ENCODE data around the gene CCDC33. TPM values are rescaled to one million over a fixed set of nuclear protein-coding genes. Genes with fewer than 3 reads are reported as not detected.

Gene CCDC33
- total RNA-seq, 1 experiment from 2014 or later: 0.77 TPM

DNA sequence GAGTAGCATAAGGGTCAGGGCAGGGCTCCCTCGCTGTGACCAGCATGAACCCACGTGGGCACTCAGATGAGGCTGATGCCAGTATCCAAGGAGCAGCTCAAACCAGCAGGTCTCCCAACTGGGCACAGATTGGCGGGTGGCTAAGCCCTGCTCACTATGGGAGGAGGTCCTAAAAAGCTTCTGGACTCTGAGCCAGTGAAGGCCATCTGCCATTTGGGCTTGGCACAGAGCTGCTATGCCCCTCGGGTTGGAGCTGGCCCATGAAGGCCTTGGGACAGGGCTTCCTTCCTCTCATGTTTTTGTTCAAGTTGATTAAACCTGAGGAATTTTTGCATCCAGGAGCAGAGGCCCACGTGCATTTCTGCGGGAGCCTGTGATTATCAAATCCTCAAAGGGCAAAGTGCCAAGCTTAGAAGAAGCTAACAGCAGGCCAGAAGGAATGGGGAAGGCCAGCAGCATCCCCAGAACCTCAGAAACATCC is 29.3 kb upstream of the CCDC33 start:
- peaks cover 5% of the 10 kb centered on the region for H3K4me1 ChIP-seq (ENCODE audit: insufficient read depth, low read length)
- H3K4me2 ChIP-seq (ENCODE audit: low read length): no peak overlapping the region
- H3K27me3 ChIP-seq (ENCODE audit: low read length): no peaks in the 10 kb centered on the region
- H3K27ac ChIP-seq (ENCODE audit: low read length): no peak overlapping the region
- DNase-seq (no peak), ATAC-seq (no peak)
- no peak overlapping the region for H2AFZ ChIP-seq (ENCODE audit: low read length)
- no peaks in the 10 kb centered on the region for H3K36me3 ChIP-seq (ENCODE audit: low read depth, low read length)
- no peak overlapping the region for H3K9ac ChIP-seq (ENCODE audit: low read length)
- no peak overlapping the region for H3K4me3 ChIP-seq (ENCODE audit: low read length)
- no peaks in the 10 kb centered on the region for H3K9me3 ChIP-seq (ENCODE audit: low read length)
- no peaks in the 10 kb centered on the region for H4K20me1 ChIP-seq (ENCODE audit: low read length)
- no peaks in the 10 kb centered on the region for H3K79me2 ChIP-seq (ENCODE audit: low read length)
- POLR2A ChIA-PET (ENCODE audit: unreplicated experiment): no interaction called here
- CTCF ChIA-PET: no interaction called here
- intact Hi-C loops (cut with micrococcal nuclease): no loop called here
- H3F3A ChIP-seq (ENCODE audit: low read length, unreplicated experiment): no peaks in the 10 kb centered on the region
- no peak for TF ChIP-seq EZH2 (IDR thresholded peaks at IDR 0.05; ENCODE audit: low read length, unreplicated experiment)
- no TSS peak for BruUV-seq (replicated peaks)
- H3K9me2 ChIP-seq (replicated peaks; ENCODE audit: low read length): no peaks in the 10 kb centered on the region

DNA sequence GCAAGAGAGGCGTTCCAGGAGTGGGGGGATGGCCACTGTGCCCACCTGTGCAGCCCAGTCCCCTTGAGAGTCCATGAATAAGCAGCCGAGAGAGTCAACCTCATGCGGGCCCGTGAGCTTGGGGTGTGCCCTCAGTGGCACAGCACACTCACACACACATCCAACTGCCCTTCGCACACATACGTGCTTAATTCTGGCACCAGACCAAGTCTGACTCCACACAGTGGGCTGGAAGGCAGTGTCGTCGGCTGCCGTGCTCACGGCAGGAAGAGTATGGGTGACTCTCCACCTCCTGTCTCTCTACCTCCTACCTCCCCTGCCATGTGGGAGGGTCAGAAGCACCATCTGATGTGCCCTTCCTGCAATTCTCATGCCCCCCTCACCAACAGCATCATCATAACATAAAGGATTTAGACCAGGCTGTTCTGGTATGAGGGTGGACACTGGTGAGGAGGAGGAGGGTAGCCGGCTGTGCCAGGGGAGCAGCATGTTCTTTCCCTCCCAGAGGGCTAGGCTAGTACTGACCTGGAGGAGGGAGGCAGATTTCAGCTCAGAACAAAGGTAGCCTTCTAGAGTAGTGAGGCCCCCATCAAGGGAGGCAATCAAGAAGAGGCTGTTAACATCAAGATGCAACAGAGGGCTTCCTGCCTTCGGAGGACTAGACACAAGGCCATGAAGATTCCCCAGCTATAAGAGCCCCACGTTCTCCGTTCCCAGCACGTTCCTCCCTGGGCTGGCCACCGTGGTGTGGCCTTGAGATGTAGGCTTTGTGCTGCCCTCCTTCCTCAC is 28.3 kb upstream of the CCDC33 start:
- intact Hi-C loops (cut with micrococcal nuclease): no loop called here
- H3K27ac ChIP-seq (ENCODE audit: low read length): no peak overlapping the region
- no peaks in the 10 kb centered on the region for H3K27me3 ChIP-seq (ENCODE audit: low read length)
- ATAC-seq (no peak), DNase-seq (no peak)
- H2AFZ ChIP-seq (ENCODE audit: low read length): no peak overlapping the region
- POLR2A ChIA-PET (ENCODE audit: unreplicated experiment): no interaction called here
- no TSS peak for BruUV-seq (replicated peaks)
- H3K9ac ChIP-seq (ENCODE audit: low read length): no peak overlapping the region
- H3K36me3 ChIP-seq (ENCODE audit: low read depth, low read length): no peaks in the 10 kb centered on the region
- H3K4me1 ChIP-seq (ENCODE audit: insufficient read depth, low read length): no peaks in the 10 kb centered on the region; the same call in 1 of the 2 replicates
- CTCF ChIA-PET: no interaction called here
- no peaks in the 10 kb centered on the region for H4K20me1 ChIP-seq (ENCODE audit: low read length)
- H3K4me3 ChIP-seq (ENCODE audit: low read length): no peak overlapping the region
- H3K79me2 ChIP-seq (ENCODE audit: low read length): no peaks in the 10 kb centered on the region
- TF ChIP-seq EZH2 (IDR thresholded peaks at IDR 0.05; ENCODE audit: low read length, unreplicated experiment) (no peak), EZH2phosphoT487 (IDR thresholded peaks at IDR 0.05; ENCODE audit: borderline replicate concordance, low read length) (no peak)
- TF ChIP-seq, protein P1, sequence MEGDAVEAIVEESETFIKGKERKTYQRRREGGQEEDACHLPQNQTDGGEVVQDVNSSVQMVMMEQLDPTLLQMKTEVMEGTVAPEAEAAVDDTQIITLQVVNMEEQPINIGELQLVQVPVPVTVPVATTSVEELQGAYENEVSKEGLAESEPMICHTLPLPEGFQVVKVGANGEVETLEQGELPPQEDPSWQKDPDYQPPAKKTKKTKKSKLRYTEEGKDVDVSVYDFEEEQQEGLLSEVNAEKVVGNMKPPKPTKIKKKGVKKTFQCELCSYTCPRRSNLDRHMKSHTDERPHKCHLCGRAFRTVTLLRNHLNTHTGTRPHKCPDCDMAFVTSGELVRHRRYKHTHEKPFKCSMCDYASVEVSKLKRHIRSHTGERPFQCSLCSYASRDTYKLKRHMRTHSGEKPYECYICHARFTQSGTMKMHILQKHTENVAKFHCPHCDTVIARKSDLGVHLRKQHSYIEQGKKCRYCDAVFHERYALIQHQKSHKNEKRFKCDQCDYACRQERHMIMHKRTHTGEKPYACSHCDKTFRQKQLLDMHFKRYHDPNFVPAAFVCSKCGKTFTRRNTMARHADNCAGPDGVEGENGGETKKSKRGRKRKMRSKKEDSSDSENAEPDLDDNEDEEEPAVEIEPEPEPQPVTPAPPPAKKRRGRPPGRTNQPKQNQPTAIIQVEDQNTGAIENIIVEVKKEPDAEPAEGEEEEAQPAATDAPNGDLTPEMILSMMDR (conservative IDR thresholded peaks at IDR 0.05; ENCODE audit: low read depth, low read length): no peak
- H3K9me2 ChIP-seq (replicated peaks; ENCODE audit: low read length): no peaks in the 10 kb centered on the region
- H3F3A ChIP-seq (ENCODE audit: low read length, unreplicated experiment): no peaks in the 10 kb centered on the region
- H3K9me3 ChIP-seq (ENCODE audit: low read length): no peaks in the 10 kb centered on the region
- H3K4me2 ChIP-seq (ENCODE audit: low read length): no peak overlapping the region

GRCh38 chr15:74208496-74208895 is 27.6 kb upstream of the CCDC33 start:
- Histone ChIP-seq H3K79me2 (ENCODE audit: low read length) (no peaks in the 10 kb centered on the region), H3K27me3 (ENCODE audit: low read length) (no peaks in the 10 kb centered on the region), H3K27ac (ENCODE audit: low read length) (no peak overlapping the region), H3K36me3 (ENCODE audit: low read depth, low read length) (no peaks in the 10 kb centered on the region), H3K4me2 (ENCODE audit: low read length) (no peak overlapping the region), H3K4me1 (ENCODE audit: insufficient read depth, low read length) (no peaks in the 10 kb centered on the region; the same call in 1 of the 2 replicates), H4K20me1 (ENCODE audit: low read length) (no peaks in the 10 kb centered on the region), H3K9me3 (ENCODE audit: low read length) (no peaks in the 10 kb centered on the region), H3K9me2 (replicated peaks; ENCODE audit: low read length) (no peaks in the 10 kb centered on the region), H3K4me3 (ENCODE audit: low read length) (no peak overlapping the region), H3F3A (ENCODE audit: low read length, unreplicated experiment) (no peaks in the 10 kb centered on the region), H3K9ac (ENCODE audit: low read length) (no peak overlapping the region), H2AFZ (ENCODE audit: low read length) (no peak overlapping the region)
- ATAC-seq (no peak), DNase-seq (no peak)
- POLR2A ChIA-PET (ENCODE audit: unreplicated experiment): no interaction called here
- intact Hi-C loops (cut with micrococcal nuclease): no loop called here
- TF ChIP-seq EZH2 (IDR thresholded peaks at IDR 0.05; ENCODE audit: low read length, unreplicated experiment) (no peak), EZH2phosphoT487 (IDR thresholded peaks at IDR 0.05; ENCODE audit: borderline replicate concordance, low read length) (no peak)
- TF ChIP-seq, protein P1 (conservative IDR thresholded peaks at IDR 0.05; ENCODE audit: low read depth, low read length): no peak
- CTCF ChIA-PET: no interaction called here
- no TSS peak for BruUV-seq (replicated peaks)

All from PC-3 (cell line).